ENCODE results near the gene SPIB.
"Not testable (repeated sequence)": the region's sequence is repeated elsewhere in the genome, so short reads cannot be mapped to it uniquely, and the experiment has no call there.

The SPIB gene

DNA sequence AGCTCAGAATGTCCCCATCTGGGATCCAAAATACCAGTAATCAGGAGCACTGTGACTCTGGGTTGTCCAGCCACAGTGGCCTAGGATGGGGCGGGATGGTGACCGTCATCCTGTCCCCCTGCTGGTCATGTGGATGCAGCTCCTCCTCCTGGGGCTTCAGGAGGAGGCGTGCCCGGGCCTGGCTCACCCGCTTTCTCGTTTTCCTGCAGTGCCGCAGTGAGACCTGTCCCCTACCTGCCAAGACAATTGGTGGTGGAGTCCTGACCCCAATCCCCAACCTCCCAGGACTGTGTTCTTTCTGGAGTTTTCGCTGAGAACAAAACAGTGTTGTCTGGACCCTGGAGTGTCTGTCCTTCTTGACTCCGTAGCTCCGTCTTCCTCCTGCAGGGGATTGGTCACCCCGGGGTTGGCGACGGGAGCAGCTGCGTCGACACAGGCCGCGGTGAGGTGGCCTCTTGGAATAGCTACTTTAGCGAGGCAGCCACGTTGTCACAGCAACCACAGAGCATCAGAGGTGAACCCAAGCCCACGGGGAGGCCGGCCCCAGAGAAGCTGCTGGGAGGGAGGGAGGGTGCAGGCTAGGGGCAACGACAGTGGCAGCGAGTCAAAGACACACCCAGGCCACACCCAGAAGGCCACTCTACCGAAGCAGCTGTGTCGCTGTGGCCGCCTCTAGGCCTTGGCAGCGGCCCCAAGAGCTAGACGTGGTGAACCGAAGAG, 47.4 kb downstream of the SPIB start:
- DNase-seq (ENCODE audit: low read depth in 1 of 2, low spot score in 1 of 2) = no peak

DNA sequence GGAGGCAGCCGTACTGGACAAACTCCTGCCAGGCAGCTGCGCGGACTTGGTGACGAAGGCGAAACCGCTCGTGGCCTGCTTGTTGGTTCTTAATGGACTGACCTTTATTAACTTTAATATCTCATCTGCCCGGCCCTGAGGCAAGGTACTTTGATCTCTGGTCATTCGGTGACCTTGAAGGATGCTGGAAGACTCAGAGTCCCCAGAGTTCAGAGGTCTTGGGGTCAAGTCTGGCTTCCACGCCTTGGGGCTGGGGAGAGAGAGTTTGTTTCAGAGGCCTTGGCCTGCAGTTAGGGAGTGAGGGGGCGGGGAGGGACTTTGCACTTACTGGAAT, 47.9 kb downstream of the SPIB start:
- DNase-seq (ENCODE audit: low read depth in 1 of 2, low spot score in 1 of 2) = no peak

DNA sequence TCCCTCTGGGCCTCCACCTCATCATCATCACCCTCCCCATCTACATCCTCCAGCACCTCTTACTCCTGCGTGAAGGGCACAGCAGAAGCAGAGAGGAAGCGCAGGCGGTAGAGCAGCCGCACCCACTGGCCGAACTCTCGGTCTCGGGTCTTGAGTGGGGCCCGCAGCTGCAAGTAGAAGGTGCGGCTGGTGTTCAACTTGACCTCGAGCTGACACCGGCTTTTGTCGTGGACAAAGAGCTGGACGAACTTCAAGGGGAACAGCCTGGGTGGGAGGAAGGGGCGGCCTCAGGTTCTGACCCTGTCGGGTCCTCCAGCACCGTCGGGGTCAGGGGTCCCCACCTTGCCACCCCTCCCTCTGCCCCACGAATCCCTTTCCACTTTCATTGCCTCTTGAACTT, 48.8 kb downstream of the SPIB start:
- no peak for DNase-seq (ENCODE audit: low read depth in 1 of 2, low spot score in 1 of 2)

DNA sequence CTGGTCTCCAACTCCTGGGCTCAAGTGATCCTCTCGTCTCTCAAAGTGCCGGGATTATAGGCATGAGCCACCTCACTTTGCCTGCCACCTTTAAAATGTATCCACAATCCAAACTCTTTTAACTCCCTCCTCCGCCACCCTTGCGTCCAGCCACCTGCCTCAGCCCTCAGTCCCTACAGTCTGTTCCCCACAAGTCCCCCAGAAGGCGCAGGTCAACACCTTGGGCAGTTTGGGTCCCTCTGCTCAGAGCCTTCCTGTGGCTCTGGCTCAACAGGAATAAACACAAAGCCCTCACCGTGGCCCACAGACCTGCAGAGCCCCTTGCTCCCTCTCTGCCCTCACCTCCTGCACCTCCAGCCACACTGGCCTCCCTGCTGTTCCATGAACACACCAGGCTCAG, 50.1 kb downstream of the SPIB start:
- DNase-seq (ENCODE audit: low read depth in 1 of 2, low spot score in 1 of 2) = no peak

DNA sequence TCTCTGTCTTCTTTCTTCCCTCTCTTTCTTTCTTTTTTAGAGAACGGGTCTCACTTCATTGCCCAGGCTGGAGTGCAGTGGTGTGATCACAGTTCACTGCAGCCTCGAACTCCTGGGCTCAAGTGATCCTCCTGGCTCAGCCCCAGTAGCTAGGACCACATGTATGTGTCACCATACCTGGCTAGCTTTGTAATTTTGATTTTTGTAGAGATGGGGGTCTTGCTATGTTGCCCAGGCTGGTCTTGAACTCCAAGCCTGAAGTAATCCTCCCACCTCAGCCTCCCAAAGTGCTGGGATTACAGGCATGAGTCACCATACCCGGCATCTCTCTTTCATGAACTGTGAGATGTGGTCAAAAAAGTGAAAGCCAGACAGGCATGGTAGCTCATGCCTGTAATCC, 54.6 kb downstream of the SPIB start:
- DNase-seq (ENCODE audit: low read depth in 1 of 2, low spot score in 1 of 2) = not testable (repeated sequence)

DNA sequence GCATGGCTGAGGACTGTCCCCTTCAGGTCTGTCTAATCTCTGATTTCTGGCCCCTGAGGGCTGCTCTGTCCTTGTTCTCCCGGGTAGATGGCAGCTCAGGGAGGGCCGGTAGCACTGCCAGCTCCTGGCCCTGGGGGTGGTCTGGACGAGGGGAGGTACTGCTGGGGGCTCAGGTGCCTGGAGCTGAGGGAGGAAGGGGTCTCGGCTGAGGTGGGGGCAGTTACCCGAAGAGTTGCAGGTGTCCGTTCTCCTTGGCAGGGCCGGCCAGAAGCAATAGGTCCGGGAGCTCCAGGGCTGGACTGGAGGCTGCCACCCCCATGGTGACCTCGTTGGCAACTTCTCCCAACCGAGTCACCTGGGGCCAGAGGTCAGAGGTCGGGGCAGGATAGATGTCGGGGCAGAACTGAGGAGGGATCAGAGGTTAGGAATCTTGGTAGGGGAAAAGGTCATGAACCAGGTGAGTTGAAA, 56.4 kb downstream of the SPIB start:
- DNase-seq (ENCODE audit: low read depth in 1 of 2, low spot score in 1 of 2) = no peak

DNA sequence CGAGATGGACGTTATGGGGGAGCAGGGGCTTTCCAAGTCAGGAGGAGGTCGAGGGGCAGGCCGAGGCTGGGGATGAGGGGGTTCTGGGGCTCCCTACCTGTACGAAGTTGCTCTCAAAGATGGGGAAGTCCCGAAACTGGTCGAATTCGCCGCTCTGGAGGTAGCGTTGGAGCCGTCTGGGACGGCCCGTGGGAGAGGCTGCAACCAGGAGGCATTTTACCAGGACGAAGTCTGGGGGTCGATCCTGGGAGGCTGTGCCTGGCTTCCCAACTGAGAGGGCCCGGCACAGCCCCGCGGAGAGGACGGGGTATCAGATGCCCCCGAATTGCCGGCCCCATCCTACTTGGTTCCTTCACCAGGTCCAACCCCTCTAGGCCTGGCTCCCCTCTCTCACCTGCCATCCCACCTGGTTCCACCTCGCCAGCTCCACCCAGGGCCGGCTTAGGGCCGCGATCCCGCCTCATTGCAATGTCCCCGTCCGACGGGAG, 57.0 kb downstream of the SPIB start:
- no peak for DNase-seq (ENCODE audit: low read depth in 1 of 2, low spot score in 1 of 2)

DNA sequence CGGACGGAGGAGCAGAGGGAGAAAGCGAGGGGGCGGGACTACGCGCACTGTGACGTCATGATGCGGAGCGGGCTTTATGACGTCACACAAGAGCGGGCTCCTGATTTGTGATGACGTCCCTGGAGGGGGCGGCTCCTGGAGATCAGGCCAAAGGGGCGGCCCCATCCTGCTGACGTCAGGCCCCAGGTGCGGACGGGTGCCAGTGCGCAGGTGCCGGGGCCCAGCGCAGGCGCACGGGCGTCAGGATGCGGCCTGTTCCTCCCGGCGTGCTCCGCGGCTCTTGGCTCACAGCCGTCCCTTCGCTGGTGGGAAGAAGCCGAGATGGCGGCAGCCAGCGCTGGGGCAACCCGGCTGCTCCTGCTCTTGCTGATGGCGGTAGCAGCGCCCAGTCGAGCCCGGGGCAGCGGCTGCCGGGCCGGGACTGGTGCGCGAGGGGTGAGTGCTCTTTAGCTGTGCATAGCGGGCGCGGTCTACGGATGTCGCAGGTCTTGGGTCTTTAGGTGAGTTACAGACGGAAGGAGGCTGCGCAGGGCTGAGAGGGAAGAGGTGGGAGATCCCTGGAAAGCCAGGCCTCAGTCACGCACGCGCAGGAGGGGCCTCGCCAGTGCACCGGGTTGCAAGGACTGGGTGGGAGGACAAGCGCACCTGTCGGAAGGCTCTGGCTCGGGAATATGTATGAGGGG, 57.6 kb downstream of the SPIB start, which contains the start of the genes EMC10 and GARIN5A:
TSS of gene EMC10 (plus strand) at position 284 of the 683 bp plus-strand sequence. CDS start at position 322, 38 bp downstream.
TSS of gene GARIN5A (minus strand) at position 625 of the 683 bp plus-strand sequence. CDS start at position 165, 460 bp downstream.
- DNase-seq (ENCODE audit: low read depth in 1 of 2, low spot score in 1 of 2) = peak; percentile 87 to 88

DNA sequence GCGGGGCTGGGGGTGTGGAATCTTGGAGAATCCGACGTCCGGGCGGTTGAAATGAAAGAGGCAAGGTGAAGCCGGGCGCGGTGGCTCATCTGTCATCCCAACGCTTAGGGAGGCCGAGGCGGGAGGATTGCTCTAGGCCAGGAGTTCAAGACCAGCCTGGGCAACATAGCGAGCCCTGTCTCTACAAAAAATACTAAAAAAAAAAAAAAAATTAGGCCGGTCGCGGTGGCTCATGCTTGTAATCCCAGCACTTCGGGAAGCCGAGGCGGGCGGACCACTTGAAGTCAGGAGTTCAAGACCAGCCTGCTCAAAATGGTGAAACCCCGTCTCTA, 58.1 kb downstream of the SPIB start:
- no peak for DNase-seq (ENCODE audit: low read depth in 1 of 2, low spot score in 1 of 2)

DNA sequence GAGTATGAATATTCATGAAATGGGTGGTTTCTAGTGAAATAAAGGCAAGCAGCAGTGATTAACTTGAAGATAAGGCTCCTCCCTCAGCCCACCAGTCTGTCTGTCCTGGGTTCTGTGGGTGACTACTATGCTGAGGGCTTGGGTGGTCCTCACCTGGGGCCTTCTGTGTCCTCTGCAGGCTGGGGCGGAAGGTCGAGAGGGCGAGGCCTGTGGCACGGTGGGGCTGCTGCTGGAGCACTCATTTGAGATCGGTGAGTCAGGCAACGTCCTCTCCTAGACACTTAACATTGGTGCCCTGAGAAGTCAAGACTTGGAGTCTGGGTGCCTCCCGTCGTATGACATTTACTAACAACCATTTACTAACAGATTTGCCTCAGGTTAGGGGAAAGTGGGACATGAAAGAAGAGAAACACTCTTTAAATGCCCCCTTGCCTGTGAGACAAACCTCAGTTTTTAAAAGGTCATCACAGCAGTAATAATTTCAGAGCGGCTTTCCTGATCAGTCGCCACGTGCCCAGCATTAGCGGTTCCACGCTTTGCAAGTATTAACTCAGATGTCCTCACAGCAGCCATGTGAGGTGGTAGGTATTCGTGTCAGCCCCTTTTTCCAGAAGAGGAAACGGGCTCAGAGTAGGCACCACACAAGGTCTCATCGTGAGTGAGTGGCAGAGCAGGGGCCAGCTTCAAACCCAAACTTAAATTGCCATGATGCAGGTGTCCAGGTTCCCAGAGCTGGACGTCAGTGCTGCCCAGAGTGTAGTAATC, 59.2 kb downstream of the SPIB start:
- DNase-seq (ENCODE audit: low read depth in 1 of 2, low spot score in 1 of 2) = no peak

DNA sequence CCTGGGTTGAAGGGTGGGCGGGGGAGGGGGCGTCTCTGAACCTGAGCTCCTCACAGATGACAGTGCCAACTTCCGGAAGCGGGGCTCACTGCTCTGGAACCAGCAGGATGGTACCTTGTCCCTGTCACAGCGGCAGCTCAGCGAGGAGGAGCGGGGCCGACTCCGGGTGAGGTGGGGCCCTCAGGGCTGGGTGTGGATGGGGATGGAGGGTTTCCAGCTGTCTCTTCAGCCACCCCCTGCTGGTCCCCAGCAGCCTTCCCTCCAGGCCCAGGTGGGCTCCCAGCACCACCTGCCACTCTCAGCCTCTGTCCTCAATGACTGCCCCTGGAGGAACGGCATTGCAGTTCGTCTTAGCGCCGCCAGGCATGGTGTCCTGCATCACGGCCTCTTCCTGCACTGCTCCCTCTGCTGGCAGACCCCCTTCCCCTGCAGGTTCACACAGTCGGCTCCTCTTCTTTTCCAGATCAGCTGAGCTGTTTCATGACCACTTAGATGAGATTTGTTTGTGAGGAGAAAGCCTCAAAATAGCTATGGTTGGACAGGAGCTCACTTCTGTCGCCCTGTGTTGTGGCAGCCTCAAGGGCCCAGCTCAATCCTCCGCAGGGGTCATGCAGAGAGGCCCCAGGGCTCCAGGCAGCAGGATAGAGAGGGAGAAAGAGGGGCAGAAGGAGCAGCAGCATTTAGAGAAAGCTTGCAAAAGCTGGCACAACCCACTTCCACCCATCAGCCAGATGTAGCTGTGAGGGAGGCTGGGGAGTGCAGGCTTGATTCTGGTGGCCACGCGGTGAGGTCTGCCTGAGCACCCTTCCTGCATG, 60.4 kb downstream of the SPIB start:
- no peak for DNase-seq (ENCODE audit: low read depth in 1 of 2, low spot score in 1 of 2)

DNA sequence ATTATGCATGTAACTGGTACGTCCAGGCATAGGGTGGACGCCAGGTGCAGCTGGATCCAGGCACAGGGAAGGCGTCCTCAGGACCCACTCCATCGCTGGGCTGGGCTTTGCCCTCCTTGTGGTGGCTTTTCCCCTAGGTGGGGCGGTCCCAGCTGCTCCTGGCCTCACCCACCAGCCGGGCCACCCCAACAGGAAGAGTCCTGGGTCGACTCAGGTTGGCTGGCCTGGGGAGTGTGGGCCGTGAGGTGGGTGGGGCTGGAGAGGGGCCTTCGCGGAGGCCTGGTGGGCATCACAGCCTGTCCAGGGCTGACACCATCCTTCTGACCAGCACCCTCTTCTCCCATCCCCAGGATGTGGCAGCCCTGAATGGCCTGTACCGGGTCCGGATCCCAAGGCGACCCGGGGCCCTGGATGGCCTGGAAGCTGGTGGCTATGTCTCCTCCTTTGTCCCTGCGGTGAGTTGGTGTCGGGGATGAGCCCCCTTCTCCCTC, 61.1 kb downstream of the SPIB start:
- no peak for DNase-seq (ENCODE audit: low read depth in 1 of 2, low spot score in 1 of 2)

DNA sequence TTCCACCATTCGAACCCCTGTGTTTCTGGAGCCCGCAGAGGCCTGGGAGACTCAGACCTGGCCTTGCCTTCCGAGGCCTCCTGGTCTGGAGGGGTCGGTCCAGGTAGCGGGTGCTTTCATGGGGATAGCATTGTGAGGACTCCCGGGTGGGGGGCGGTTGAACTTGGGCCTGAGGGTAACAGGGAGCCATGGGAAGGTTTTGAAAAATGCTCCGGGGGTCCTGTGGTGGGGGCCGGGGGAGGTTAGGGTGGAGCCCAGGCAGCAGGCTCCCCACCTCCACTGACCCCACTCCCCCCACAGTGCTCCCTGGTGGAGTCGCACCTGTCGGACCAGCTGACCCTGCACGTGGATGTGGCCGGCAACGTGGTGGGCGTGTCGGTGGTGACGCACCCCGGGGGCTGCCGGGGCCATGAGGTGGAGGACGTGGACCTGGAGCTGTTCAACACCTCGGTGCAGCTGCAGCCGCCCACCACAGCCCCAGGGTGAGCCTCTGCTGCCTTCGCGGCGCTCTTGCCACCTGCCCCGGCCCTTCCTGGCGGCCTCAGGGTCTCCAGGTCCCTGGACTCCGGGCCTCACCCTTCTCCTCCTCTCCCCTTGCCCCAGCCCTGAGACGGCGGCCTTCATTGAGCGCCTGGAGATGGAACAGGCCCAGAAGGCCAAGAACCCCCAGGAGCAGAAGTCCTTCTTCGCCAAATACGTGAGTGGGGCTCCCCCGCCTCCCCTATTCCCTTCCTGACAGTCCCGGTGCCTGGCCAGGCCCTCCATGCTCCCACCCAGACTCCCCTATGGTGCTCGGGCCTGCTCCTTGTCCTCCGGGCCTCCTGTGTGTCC, 61.8 kb downstream of the SPIB start:
- no peak for DNase-seq (ENCODE audit: low read depth in 1 of 2, low spot score in 1 of 2)

Data from activated CD4-positive, alpha-beta T cell treated with anti-CD3 and anti-CD28 coated beads, Interleukin-2, amount 50 U/mL, for 24 hours (primary cell).